Immature natural killer cell (primary cell): ENCODE measurements around the gene FGF8. TPM values are rescaled to one million over a fixed set of nuclear protein-coding genes. Genes with fewer than 3 reads are reported as not detected.

Source experiments
- DNase-seq, 3 donors: peaks; one replicate each; pipeline ENCODE4 v3.0.0; 2022; ENCODE audit warnings: mixed read lengths in 1 of 3
- H3K27ac Mint-ChIP-seq, 6 donors: one replicate each; pipeline ENCODE4 v1.8.0; 2020; ENCODE audit warnings: mixed read lengths in 6 of 6, mild to moderate bottlenecking in 5 of 6, inconsistent platforms in 4 of 6, moderate library complexity in 3 of 6
- H3K27me3 Mint-ChIP-seq, 3 donors: one replicate each; pipeline ENCODE4 v1.8.0; 2020 to 2021; ENCODE audit warnings: low read depth in 3 of 3, mild to moderate bottlenecking in 3 of 3, mixed read lengths in 3 of 3, moderate library complexity in 3 of 3, inconsistent platforms in 1 of 3
- H3K36me3 Mint-ChIP-seq, 3 donors: one replicate each; pipeline ENCODE4 v1.8.0; 2020; ENCODE audit warnings: mixed read lengths in 3 of 3, inconsistent platforms in 2 of 3, mild to moderate bottlenecking in 2 of 3
- H3K4me1 Mint-ChIP-seq, 2 donors: one replicate each; pipeline ENCODE4 v1.8.0; 2020; ENCODE audit warnings: inconsistent platforms in 2 of 2, mild to moderate bottlenecking in 2 of 2, mixed read lengths in 2 of 2, moderate library complexity in 1 of 2
- H3K4me3 Mint-ChIP-seq, 5 donors: one replicate each; pipeline ENCODE4 v1.8.0; 2020; ENCODE audit warnings: mild to moderate bottlenecking in 5 of 5, mixed read lengths in 5 of 5, inconsistent platforms in 3 of 5, moderate library complexity in 3 of 5
- H3K9me3 Mint-ChIP-seq, 6 donors: one replicate each; pipeline ENCODE4 v1.8.0; 2020; ENCODE audit warnings: mild to moderate bottlenecking in 6 of 6, mixed read lengths in 6 of 6, inconsistent platforms in 4 of 6, moderate library complexity in 3 of 6
- polyA plus RNA-seq, 3 donors: library from polyadenylated mRNA; unstranded; fragments of 300-500 nt; fragmentation: Illumina TruSeq; gene quantifications; one replicate each; pipeline ENCODE4 v1.2.3, GENCODE V29; 2021

Gene FGF8
- polyA plus RNA-seq, 3 donors from 2014 or later: not detected

DNA sequence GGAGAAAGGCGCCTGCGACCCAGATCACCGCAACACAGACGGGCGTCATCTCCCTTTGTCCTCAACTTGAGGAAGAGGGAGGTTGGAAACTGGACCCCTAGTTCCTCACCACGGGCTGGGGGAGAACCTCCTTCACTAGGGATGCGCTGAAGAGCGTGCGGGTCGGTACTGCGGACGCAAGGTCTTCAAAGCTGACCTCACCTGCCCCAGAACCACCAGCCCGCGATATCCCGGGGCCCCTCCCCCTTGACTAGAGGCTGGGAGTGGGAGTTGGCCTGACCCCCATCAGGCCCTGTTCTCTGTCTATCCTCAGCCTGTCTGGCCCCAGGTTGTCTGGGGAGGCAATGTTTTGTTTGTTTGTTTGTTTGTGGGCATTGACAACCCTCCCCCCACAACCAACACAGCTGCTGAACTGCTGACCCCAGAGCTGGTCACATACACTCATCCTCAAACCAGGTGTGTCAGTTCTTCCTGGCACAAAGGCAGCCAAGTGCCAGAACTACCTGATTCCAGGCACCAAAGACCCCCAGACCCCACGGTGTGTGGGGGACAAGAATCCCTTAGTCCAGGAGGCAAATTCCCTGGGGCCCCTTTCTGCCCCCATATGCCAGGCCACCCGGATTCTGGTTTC lies 4.4 kb upstream of the FGF8 start:
- H3K4me1 Mint-ChIP-seq: peaks cover 59 to 67% of the 10 kb centered on the region in 2 donors
- peaks cover 0 to 2% (median 0%) of the 10 kb centered on the region in 6 donors for H3K9me3 Mint-ChIP-seq
- DNase-seq: no peak
- H3K36me3 Mint-ChIP-seq: peaks cover 0 to 5% (median 4%) of the 10 kb centered on the region in 3 donors
- H3K27ac Mint-ChIP-seq: peak overlapping the region in 1 of 6 donors; percentile 40
- peak overlapping the region; percentile 75 to 94 (median 82) for H3K4me3 Mint-ChIP-seq
- H3K27me3 Mint-ChIP-seq: peaks cover 12 to 15% (median 14%) of the 10 kb centered on the region in 3 donors

DNA sequence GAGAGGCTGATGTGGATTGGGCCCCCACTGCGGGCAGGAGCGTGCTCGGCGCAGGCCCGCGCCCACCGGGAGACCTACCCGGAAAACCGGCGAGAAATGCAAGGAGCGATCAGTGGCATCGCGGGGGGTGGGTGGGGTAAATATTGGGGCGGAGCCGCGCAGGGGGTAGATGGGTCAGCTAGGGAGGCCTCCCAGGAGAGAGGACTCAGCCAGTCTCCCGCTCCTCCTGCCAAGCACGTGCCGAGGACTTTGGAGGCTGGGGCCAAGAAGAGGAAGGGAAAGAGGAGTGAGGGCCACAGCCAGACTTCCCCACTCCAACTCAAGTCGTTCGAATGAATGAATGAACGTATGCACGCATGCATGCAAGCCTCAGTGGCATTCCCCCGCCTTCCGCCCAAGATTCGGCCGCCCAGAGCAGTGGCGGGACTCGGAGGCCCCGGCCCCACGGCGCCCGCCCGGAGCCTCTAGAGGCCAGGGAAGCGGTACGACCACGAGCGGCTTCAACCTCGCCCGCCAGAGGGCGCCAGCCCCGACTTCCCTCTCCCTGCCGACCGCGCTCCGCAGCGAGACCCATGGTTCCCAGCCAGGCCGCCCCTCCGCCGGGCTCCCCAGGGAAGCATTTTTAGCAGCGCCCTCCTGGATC lies 3.8 kb upstream of the FGF8 start:
- DNase-seq: peak; percentile 77 to 81 (median 80)
- peak overlapping the region in 1 of 6 donors; percentile 40 for H3K27ac Mint-ChIP-seq
- peaks cover 0 to 5% (median 0%) of the 10 kb centered on the region in 3 donors for H3K36me3 Mint-ChIP-seq
- peak overlapping the region; percentile 75 to 94 (median 82) for H3K4me3 Mint-ChIP-seq
- peaks cover 59 to 61% of the 10 kb centered on the region in 2 donors for H3K4me1 Mint-ChIP-seq
- H3K9me3 Mint-ChIP-seq: peaks cover 0 to 2% (median 0%) of the 10 kb centered on the region in 6 donors
- peaks cover 14 to 15% (median 14%) of the 10 kb centered on the region in 3 donors for H3K27me3 Mint-ChIP-seq

DNA sequence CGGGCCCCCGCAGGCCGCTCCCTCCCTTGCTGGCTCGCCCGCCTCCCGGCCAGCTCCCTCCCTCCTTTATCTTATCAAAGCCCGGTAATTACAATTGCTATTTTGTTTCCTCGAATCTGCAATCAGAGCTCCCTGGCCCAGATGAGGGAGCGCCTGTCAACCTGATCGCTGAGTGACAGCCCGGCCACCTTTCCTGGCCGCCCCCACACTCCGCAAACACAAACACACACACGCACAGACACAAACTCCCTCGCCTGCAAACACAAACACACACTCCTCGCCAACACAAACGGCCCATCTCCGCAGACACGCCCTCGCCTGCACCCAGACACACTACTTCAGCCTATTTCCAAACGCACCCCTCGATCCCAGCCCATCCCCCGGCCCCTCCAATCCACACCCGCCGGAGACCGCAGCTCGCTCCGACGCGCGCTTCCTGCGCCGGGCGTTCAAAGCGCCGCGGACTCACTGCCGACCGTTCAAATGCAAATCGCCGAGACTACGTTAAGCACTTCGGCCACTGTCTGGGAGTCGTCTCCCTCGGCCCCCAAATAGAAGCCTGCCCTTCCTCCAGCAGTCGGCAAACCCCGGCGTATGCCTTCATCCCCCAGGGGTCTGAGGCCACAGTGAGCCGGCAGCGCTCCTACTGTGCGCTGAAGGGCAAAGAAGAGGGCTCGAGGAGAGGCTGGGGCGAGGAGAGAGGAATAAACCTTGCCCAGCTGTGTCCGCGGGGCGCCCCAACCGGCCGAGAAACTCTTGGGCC lies 3.0 kb upstream of the FGF8 start:
- Mint-ChIP-seq H3K9me3 (peaks cover 0 to 2% (median 0%) of the 10 kb centered on the region in 6 donors), H3K27me3 (peaks cover 16 to 20% (median 19%) of the 10 kb centered on the region in 3 donors), H3K27ac (peak overlapping the region in 1 of 6 donors; percentile 73), H3K4me1 (peaks cover 54% of the 10 kb centered on the region in 2 donors), H3K36me3 (no peaks in the 10 kb centered on the region), H3K4me3 (peak overlapping the region; percentile 75 to 94 (median 82))
- DNase-seq: peak; percentile 12 to 28 (median 22)

DNA sequence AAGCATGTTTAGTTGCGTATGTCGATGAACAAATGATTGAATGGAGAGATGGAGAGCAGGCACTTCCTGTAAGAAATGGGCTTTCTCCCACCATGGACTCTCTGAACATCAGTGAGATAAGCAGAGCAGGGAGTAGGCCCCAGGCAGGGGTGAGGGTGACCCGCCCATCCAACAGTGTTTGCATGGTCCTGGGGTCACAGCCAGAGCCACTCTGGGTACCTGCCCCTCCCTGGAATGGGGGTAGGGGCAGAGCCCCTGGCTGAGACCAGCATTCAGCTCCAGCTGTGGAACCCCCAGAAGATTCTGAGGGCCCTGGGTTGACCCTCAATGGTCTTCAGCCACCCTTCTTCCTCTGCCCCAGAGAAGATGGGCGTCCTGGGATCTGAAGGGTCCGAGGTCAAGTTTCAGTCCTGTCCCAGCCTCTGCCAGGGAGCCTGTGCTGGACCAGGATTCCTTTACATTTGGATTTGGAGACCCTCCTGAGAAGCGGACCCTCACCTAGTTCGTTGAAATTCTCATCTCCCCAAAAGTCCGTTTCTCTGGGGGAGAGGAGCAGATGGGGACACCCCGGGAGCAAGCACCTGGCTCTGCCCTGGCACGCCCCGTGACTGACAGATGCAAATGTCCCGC lies 2.4 kb upstream of the FGF8 start:
- Mint-ChIP-seq H3K4me3 (peak overlapping the region; percentile 34 to 94 (median 55)), H3K27ac (no peak overlapping the region), H3K4me1 (peaks cover 47% of the 10 kb centered on the region in 2 donors), H3K9me3 (peaks cover 0 to 2% (median 0%) of the 10 kb centered on the region in 6 donors), H3K27me3 (peaks cover 21 to 26% (median 23%) of the 10 kb centered on the region in 3 donors), H3K36me3 (no peaks in the 10 kb centered on the region)
- DNase-seq: no peak

DNA sequence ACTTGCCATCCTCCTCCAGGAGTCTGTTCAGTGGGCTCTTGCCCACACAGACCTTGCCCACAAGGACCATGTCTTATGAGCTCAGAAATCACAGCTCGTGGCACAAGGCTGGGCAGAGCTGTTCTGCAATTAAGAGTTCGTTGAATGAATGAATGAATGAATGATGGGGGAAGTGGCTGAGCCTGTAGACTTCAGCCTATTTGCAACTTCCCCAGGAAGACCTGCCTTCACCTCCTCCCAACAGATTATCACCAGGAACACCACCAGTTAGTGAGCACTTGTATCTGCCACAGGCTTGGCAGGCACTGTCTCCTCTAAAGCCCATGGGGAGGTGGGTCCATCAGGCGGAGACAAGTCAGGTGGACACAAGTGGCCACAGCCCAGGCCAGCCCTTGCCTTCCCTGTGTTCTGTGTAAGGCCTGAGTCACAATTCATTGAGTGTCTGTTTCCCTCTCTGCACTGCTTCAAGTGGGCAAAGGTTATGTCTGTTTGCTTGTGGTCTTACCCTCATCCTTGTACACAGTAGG lies 1.8 kb upstream of the FGF8 start:
- H3K9me3 Mint-ChIP-seq: peaks cover 0 to 2% (median 0%) of the 10 kb centered on the region in 6 donors
- H3K4me1 Mint-ChIP-seq: peaks cover 41% of the 10 kb centered on the region in 2 donors
- H3K27me3 Mint-ChIP-seq: peaks cover 21 to 26% (median 26%) of the 10 kb centered on the region in 3 donors

DNA sequence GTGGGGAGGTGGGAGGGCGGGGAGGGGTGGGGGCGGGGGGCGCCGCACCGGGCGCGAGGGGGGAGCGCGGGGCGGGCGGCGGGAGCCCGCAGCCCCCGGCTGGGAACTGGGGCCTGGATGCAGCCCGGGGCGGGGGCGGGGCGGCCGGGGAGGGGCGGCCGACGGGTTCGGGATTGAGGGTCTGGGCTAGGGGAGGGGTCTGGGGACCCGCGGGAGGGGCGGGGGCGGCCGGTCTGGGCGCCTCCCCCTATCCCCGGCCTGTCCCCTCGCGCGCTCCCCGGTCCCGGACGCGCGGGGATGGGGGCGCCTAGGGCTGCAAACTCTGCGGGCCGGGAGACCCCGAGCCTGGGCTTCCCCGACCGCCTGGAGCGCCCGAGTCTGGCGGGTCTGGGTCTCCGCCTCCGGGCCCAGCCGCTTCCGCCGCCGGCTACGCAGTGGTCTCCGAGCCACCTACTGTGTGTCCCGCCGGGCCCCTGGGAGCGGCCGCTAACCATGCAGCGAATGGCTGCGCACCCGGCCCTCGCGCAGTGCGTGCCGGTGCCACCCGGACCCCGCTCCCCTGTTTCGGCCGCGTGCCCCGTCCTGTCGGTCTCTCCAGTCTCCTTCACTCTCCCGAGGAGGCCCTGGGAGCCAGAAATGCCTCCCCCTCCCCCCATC lies 375 bp upstream of the FGF8 start:
- Mint-ChIP-seq H3K4me3 (peak overlapping the region in 1 of 5 donors; percentile 45), H3K9me3 (peaks cover 0 to 2% (median 0%) of the 10 kb centered on the region in 6 donors), H3K27me3 (peaks cover 25 to 34% (median 30%) of the 10 kb centered on the region in 3 donors), H3K4me1 (peaks cover 27 to 31% of the 10 kb centered on the region in 2 donors), H3K27ac (no peak overlapping the region), H3K36me3 (no peaks in the 10 kb centered on the region)
- DNase-seq: no peak

More for the DNA sequence above, 1.8 kb upstream of the FGF8 start:
- no peak overlapping the region for H3K27ac Mint-ChIP-seq
- no peaks in the 10 kb centered on the region for H3K36me3 Mint-ChIP-seq
- DNase-seq: no peak
- peak overlapping the region in 4 of 5 donors; percentile 34 to 55 (median 46) for H3K4me3 Mint-ChIP-seq

DNA sequence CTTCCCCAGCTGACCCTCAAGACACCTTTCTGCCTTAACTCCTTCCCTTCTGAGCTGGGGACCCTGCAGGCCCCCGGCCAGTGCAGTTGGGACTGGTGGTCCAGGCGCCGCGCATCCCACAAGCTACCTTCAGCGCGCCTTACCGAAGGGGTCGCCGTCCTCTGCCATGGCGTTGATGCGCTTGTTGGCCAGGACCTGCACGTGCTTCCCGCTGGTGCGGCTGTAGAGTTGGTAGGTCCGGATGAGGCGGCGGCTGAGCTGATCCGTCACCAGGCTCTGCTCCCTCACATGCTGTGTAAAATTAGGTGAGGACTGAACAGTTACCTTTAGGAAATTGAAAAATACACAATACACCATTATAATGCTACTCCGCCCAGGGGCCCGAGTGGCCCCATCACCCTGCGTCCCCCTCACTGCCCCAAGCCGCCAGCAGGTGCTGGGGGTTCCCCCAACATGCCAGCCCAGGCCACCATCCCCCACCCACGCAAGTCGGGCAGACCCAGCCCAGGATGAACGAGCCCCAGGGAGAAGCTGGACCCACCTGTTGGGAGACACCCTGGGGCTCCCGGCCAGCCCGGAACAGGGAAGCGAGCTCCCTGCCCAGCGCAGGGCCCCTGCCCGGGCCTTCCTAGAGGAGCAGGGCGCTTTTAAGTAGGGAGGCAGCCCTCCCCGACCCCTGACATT lies 1.2 kb downstream of the FGF8 start:
- peaks cover 17 to 22% of the 10 kb centered on the region in 2 donors for H3K4me1 Mint-ChIP-seq
- H3K27ac Mint-ChIP-seq: peak overlapping the region in 1 of 6 donors; percentile 34
- no peak for DNase-seq
- H3K27me3 Mint-ChIP-seq: peaks cover 27 to 34% (median 30%) of the 10 kb centered on the region in 3 donors
- peaks cover 0 to 2% (median 0%) of the 10 kb centered on the region in 6 donors for H3K9me3 Mint-ChIP-seq
- no peak overlapping the region for H3K4me3 Mint-ChIP-seq
- no peaks in the 10 kb centered on the region for H3K36me3 Mint-ChIP-seq

DNA sequence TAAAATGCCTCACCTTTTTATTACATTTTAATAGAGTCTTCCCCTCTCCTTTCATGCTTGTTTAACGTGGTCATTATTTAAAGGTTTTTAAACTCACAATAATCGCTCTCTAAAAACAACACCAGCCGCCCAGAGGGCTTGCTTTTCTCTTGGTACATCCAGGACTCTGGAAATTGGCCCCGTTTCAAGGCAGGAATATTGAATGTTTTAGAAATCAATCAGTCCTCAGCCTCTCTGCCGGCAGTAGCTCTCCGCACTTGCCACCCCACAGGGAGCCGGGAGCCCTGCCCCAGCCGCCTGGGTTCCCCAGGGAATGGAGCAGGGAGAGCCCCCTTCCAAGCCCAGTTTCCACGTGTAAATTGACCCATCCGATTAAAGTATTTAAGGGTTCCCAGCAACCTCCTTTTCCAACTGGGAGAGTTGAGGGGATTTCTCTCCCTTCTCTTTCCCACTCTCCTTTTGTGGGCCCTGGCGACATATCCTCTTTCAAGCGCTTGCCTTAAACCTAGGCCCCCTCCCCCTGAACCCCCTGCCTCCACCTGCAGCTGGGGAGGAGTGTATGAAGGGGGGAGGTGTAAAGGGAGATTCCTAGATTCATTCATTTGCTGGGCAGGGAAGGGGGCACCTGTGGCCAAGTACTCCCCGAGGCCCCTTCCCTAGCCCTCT lies 1.9 kb downstream of the FGF8 start:
- Mint-ChIP-seq H3K9me3 (peaks cover 0 to 1% (median 0%) of the 10 kb centered on the region in 6 donors), H3K36me3 (no peaks in the 10 kb centered on the region), H3K27ac (no peak overlapping the region), H3K27me3 (peaks cover 24 to 33% (median 32%) of the 10 kb centered on the region in 3 donors), H3K4me3 (peak overlapping the region in 1 of 5 donors; percentile 17), H3K4me1 (peaks cover 13 to 18% of the 10 kb centered on the region in 2 donors)
- no peak for DNase-seq

DNA sequence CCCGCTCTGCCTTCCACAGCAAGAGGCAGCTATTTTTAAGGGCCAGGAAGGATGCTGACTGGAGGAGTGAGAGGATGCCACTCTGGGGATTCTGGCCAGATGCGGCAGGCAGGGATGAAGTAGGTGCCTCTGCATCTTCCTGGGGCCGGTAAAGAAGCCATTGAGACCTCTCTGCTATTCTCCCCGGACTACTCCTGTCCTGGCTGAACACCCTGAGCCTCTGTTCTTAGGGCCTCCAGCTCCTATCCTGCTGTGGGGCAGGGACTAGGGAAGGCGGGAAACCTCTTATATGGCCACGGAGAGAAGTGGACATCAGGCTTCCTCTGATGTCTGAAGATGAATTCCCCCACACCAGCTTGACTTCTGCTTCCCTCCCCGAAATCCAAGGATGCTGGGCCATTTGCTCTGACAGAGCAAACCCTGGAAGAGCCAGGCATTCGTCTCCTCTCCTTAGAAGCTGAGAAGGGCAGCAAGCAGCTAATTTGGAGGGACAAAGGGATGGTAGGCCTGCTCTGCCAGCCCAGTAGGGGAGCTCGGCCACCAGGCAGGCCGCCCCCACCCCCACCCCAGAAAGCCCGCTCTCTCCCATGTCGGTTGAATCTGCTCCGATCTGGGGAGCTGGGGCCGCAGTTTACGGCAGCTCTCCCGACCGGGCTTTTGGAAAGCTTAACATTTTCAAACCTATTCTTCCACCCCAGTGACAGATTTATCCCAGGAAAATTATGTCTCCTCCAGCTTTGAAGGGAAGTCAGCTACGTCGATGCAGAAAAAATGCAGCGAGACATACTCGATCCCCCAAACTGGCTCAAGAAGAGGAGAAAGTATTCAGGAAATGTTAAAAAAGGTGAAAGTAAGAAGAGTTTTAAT lies 2.8 kb downstream of the FGF8 start:
- H3K27me3 Mint-ChIP-seq: peaks cover 23 to 31% (median 30%) of the 10 kb centered on the region in 3 donors
- peak overlapping the region in 1 of 5 donors; percentile 17 for H3K4me3 Mint-ChIP-seq

DNA sequence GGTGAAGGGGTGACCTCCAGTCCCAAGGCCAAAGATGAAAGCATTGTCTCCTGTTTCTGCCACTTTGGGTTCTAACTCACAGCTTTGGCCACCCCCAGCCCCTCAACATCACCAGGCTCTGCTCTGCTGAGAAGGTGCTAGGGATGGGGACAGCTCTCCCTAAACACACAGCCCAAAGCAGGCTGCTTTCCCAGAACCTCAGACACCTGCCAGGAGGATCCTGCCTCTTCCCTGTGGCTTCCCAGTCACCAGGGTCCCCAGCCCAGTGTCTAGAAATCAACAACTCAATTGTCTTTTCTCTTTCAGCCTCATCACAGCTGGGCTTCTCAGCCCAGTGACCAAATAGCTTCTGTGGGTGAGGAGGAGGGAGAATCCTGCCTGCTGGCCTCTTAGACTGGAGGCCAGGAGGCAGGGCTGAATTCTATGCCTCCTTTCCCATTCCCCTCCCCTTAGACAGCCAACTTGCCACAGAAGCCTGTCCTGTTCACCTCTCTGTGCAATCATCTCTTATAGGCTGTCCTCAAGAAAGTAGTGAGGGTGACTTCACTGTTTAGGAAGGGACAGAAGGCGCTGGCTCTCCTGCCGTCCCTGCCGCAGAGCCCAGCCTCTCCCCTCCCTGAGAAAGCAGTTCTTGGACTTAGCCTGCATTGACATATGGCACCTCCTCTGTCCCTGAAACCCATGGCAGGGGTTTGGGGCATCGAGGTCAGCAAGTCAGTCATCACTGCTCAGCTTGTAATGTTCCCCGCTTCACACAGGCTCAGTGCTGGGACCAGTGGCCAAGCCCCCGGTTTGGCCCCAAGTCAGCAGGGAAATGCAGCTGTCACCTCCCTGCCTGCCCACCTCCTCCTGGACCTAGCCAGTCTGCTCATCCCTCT lies 3.7 kb downstream of the FGF8 start:
- no peak overlapping the region for H3K4me3 Mint-ChIP-seq
- H3K27ac Mint-ChIP-seq: no peak overlapping the region
- peaks cover 20 to 31% (median 30%) of the 10 kb centered on the region in 3 donors for H3K27me3 Mint-ChIP-seq
- no peak for DNase-seq
- H3K36me3 Mint-ChIP-seq: no peaks in the 10 kb centered on the region
- H3K4me1 Mint-ChIP-seq: peaks cover 0 to 6% of the 10 kb centered on the region in 2 donors
- H3K9me3 Mint-ChIP-seq: no peaks in the 10 kb centered on the region

More for the DNA sequence above, 2.8 kb downstream of the FGF8 start:
- Mint-ChIP-seq H3K27ac (no peak overlapping the region), H3K36me3 (no peaks in the 10 kb centered on the region), H3K4me1 (peaks cover 8 to 13% of the 10 kb centered on the region in 2 donors), H3K9me3 (no peaks in the 10 kb centered on the region)
- no peak for DNase-seq
